Fibroblast of pulmonary artery (primary cell): ENCODE results near the gene GADL1.

ENCODE experiments used
- DNase-seq: peaks from one replicate; pipeline ENCODE4 v3.0.0-alpha.2; 2010; ENCODE audit warnings: low read depth
- H3K4me3 ChIP-seq: replicated peaks from 2 replicates; pipeline ENCODE4 v1.5.1; 2011; ENCODE audit warnings: low read depth, mild to moderate bottlenecking, control low read depth, low read length, moderate library complexity
- CTCF ChIP-seq: IDR thresholded peaks from 2 replicates; pipeline ENCODE4 v1.5.1; 2011; ENCODE audit warnings: mild to moderate bottlenecking, control low read depth, low read length, inconsistent platforms; ENCODE audit errors: missing control alignments

GADL1 gene

GRCh38 chr3:30711867-30712266, 182.6 kb downstream of the GADL1 start:
- no peak for DNase-seq
- H3K4me3 ChIP-seq, result no peak overlapping the region
- no peak for TF ChIP-seq CTCF

- TF ChIP-seq CTCF, result no peak
- no peak for DNase-seq
- H3K4me3 ChIP-seq, result no peak overlapping the region
These were observed 183.3 kb downstream of the GADL1 start for GRCh38 chr3:30711151-30711550.

DNA sequence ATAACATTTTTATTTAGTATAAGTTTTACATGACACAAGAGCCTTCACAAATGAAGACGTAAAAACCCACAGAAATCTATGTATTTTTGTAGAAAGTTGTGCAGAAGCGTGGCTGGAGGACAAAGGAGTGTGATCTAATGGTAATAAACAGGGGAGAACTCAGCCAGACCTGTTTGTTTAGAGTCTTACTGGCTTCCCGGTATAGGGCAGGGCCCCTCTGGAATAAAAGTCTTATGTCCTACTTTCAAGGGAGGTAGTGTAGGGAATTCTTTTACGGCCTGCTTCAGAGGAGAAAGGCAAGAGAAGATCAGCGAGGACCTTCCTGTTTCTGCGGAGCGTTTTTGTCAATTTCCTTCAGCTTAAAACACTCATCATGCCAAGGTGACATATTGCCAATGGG, 184.4 kb downstream of the GADL1 start:
- no peak for DNase-seq
- H3K4me3 ChIP-seq, result no peak overlapping the region
- no peak for TF ChIP-seq CTCF

- no peak for TF ChIP-seq CTCF
- H3K4me3 ChIP-seq, result no peak overlapping the region
- no peak for DNase-seq
These were observed 186.0 kb downstream of the GADL1 start for GRCh38 chr3:30708472-30708871.

GRCh38 chr3:30707825-30708224, 186.6 kb downstream of the GADL1 start:
- no peak overlapping the region for H3K4me3 ChIP-seq
- TF ChIP-seq CTCF, result no peak

DNA sequence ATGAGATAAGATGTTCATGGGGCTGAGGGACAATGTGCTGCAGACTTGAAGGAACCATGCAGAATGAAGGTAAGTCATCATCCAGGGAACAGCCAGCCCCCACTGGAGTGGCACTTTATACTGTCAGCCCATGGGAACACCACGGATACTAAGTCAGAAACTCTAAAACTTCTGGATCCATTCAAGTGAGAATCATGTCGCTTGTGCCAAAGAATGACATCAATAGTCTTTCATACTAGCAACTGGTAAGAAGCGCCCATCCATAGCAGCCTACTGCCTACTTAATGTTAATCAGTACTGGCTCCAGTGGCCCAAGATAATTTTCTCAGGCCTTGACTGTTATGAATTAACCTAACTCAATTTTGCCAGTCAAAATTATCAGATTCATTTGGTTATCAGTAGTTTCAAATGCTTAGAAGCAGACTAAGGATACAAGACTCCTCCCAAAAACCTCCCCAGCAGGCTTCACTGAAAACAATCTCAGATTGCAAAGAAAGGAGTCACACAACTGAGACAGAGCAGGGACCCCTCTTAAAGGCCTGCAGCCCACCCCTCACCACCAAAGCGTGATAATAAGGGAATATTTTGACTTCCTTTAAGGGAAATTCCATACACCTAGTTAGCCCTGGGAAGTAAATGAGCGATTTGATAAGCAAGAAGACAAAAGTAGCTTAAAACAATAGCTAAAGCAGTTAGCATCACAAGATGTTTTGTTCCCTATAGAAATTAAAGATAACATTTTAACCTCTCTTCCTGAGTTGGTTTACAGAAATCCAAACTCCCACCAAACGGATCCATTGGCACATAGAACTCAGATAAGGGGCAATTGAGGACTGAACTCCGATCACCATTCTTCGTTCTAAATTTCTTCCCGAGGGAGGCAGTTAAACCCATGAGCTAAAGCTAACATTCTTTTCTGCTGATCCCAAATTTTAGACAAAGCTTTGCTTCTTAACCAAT, 189.2 kb downstream of the GADL1 start:
- no peak for DNase-seq
- no peak for TF ChIP-seq CTCF
- H3K4me3 ChIP-seq, result no peak overlapping the region

More at GRCh38 chr3:30707825-30708224, 186.6 kb downstream of the GADL1 start:
- no peak for DNase-seq

- no peak for DNase-seq
- TF ChIP-seq CTCF, result no peak
- H3K4me3 ChIP-seq, result no peak overlapping the region
These were observed 191.5 kb downstream of the GADL1 start for GRCh38 chr3:30702828-30703397.
